Measurements from ENCODE around the gene FCRL6.
A peak's percentile ranks its signal among the peaks of the same experiment; 100 is the strongest.

The FCRL6 gene

GRCh38 chr1:159790237-159790917, 11.8 kb upstream of the FCRL6 start:
- no peak for TF ChIP-seq EZH2phosphoT487 (IDR thresholded peaks at IDR 0.05; ENCODE audit: borderline replicate concordance, low read length)
- TF ChIP-seq CTCF (IDR thresholded peaks at IDR 0.05; ENCODE audit: low read depth, low read length, poor library complexity, severe bottlenecking): peak; percentile 76
- Histone ChIP-seq H3K9me3 (ENCODE audit: control insufficient read depth, insufficient read depth, low read length) (no peaks in the 10 kb centered on the region), H3K27me3 (ENCODE audit: control insufficient read depth, low read length) (peaks cover 5% of the 10 kb centered on the region), H3K4me3 (ENCODE audit: low read length) (no peak overlapping the region), H3K4me1 (ENCODE audit: control insufficient read depth, low read length) (no peaks in the 10 kb centered on the region), H3K79me2 (ENCODE audit: control insufficient read depth, low read length) (no peaks in the 10 kb centered on the region), H3K4me2 (ENCODE audit: low read length) (no peak overlapping the region), H3F3A (ENCODE audit: control insufficient read depth, insufficient read depth) (no peaks in the 10 kb centered on the region), H4K20me1 (ENCODE audit: control insufficient read depth, insufficient read depth, low read depth, low read length) (no peaks in the 10 kb centered on the region), H3K27ac (ENCODE audit: low read depth, low read length) (no peak overlapping the region), H3K9me2 (replicated peaks; ENCODE audit: control insufficient read depth, low read length) (no peaks in the 10 kb centered on the region), H3K36me3 (ENCODE audit: control insufficient read depth, low read length) (no peaks in the 10 kb centered on the region)

GRCh38 chr1:159791031-159791430, 11.1 kb upstream of the FCRL6 start:
- no peak overlapping the region for H3K27ac ChIP-seq (ENCODE audit: low read depth, low read length)
- no peaks in the 10 kb centered on the region for H3K36me3 ChIP-seq (ENCODE audit: control insufficient read depth, low read length)
- H3K79me2 ChIP-seq (ENCODE audit: control insufficient read depth, low read length): no peaks in the 10 kb centered on the region
- peaks cover 7% of the 10 kb centered on the region for H3K27me3 ChIP-seq (ENCODE audit: control insufficient read depth, low read length)
- no peaks in the 10 kb centered on the region for H3K9me2 ChIP-seq (replicated peaks; ENCODE audit: control insufficient read depth, low read length)
- no peak overlapping the region for H3K4me3 ChIP-seq (ENCODE audit: low read length)
- no peaks in the 10 kb centered on the region for H3K4me1 ChIP-seq (ENCODE audit: control insufficient read depth, low read length)
- H3K9me3 ChIP-seq (ENCODE audit: control insufficient read depth, insufficient read depth, low read length): no peaks in the 10 kb centered on the region
- no peak for TF ChIP-seq CTCF (IDR thresholded peaks at IDR 0.05; ENCODE audit: low read depth, low read length, poor library complexity, severe bottlenecking)
- no peak for TF ChIP-seq EZH2phosphoT487 (IDR thresholded peaks at IDR 0.05; ENCODE audit: borderline replicate concordance, low read length)
- H4K20me1 ChIP-seq (ENCODE audit: control insufficient read depth, insufficient read depth, low read depth, low read length): no peaks in the 10 kb centered on the region
- H3K4me2 ChIP-seq (ENCODE audit: low read length): no peak overlapping the region
- no peaks in the 10 kb centered on the region for H3F3A ChIP-seq (ENCODE audit: control insufficient read depth, insufficient read depth)

- H3K79me2 ChIP-seq (ENCODE audit: control insufficient read depth, low read length): no peaks in the 10 kb centered on the region
- no peak overlapping the region for H3K27ac ChIP-seq (ENCODE audit: low read depth, low read length)
- H3K4me2 ChIP-seq (ENCODE audit: low read length): no peak overlapping the region
- TF ChIP-seq CTCF (IDR thresholded peaks at IDR 0.05; ENCODE audit: low read depth, low read length, poor library complexity, severe bottlenecking): no peak
- no peak for TF ChIP-seq EZH2phosphoT487 (IDR thresholded peaks at IDR 0.05; ENCODE audit: borderline replicate concordance, low read length)
- no peaks in the 10 kb centered on the region for H3K9me3 ChIP-seq (ENCODE audit: control insufficient read depth, insufficient read depth, low read length)
- no peaks in the 10 kb centered on the region for H3F3A ChIP-seq (ENCODE audit: control insufficient read depth, insufficient read depth)
- no peak overlapping the region for H3K4me3 ChIP-seq (ENCODE audit: low read length)
- peaks cover 8% of the 10 kb centered on the region for H3K27me3 ChIP-seq (ENCODE audit: control insufficient read depth, low read length)
- no peaks in the 10 kb centered on the region for H4K20me1 ChIP-seq (ENCODE audit: control insufficient read depth, insufficient read depth, low read depth, low read length)
- no peaks in the 10 kb centered on the region for H3K9me2 ChIP-seq (replicated peaks; ENCODE audit: control insufficient read depth, low read length)
- H3K4me1 ChIP-seq (ENCODE audit: control insufficient read depth, low read length): no peaks in the 10 kb centered on the region
- H3K36me3 ChIP-seq (ENCODE audit: control insufficient read depth, low read length): no peaks in the 10 kb centered on the region
Observed at GRCh38 chr1:159791461-159791860, 10.7 kb upstream of the FCRL6 start.
